ENCODE results near the gene VSTM4.
A peak's percentile ranks its signal among the peaks of the same experiment; 100 is the strongest.

VSTM4 gene

GRCh38 chr10:49007129-49007528 lies 108.2 kb downstream of the VSTM4 start:
- no peak for DNase-seq (ENCODE audit: low read depth, low spot score)

DNA sequence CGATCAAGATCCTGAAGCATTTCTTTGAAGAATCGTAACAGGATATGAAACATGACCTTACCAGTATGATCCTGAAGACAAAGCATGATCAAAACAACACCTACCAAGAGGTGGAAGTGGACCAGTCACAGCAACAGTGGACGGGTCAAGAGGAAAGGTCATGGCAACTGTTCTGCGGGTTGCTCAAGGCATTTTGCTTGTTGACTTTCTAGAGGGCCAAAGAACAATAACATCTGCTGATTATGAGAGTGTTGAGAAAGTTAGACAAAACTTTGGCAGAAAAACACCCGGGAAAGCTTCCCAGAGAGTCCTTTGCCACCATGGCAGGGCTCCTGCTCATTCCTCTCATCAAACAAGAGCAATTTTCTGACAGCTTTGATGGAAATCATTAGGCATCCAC lies 110.1 kb downstream of the VSTM4 start:
- no peak for DNase-seq (ENCODE audit: low read depth, low spot score)

DNA sequence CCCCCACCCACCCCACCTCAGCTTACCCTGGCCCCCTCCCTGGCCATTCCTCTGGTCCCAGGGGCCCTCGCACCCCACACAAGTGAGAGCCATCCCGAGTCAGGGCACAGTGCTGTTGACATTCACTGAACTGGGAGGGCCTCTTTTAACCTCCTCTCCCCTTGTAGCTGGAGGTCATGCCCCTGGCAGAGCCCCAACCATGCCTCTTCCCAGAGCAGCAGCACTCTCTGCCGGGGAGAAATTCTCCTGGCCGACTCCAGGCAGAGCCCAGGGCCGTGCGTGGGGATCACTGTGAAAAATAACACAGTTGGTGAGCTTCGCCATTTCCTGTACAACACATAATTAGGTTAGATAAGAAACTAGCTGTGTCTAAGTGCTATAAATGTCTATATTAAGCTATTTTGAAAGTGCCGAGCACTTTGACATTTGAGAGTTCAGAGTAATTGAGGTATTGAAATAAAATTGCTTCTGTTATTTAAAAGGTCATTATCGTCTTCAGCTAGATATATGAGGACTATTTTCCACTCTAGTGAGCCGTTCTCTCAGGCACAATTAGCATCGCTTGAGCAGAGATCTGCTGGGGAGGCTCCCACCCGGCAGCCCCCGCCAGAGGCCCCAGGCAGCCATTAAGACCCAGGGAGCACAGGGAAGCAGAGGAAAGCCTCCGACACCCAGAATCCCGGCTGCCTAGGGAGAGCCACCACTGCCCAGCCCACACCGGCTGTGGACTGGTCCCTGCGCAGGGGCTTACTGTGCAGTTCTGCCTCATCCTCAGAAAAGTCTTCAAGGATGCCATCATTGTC lies 113.3 kb downstream of the VSTM4 start:
- no peak for DNase-seq (ENCODE audit: low read depth, low spot score)

DNA sequence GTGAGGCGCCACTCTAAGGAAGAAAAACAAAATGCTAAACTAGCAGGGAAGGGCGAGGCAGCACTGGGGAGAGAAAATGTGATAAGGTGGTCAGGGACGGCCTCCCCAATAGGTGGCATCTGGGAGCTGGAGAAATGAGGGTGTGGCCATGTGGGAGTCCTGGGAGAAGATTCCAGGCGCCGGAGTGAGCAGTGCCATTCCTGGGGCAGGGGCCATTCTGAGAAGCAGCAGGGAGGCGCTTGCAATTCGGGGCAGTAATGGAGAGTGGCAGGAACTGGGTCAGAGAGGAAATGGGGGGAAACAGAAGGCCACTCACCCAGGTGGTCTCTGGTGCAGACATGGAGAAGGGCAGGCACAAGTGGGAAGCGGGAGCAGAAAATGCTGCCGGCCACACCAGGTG lies 113.9 kb downstream of the VSTM4 start:
- no peak for DNase-seq (ENCODE audit: low read depth, low spot score)

- no peak for DNase-seq (ENCODE audit: low read depth, low spot score)
Measured at GRCh38 chr10:49000437-49001398, 114.6 kb downstream of the VSTM4 start.

DNA sequence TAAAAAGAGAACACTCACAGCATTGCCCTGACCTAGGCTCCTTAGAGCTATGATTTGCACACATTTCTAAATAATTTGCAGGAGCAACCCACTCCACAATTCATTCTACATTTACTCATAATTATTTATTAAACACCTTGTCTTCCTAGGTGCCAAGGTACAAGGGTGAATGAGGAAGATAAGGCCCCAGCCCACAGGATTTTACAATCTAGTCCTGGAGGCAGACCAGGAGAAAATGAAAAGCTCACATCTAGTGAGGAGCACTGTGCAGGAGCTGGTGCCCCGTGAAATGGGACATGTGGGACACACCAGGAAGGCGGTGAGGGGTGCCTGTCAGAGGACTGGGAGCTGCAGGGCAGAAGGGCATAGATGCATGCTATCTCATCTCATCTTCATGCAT lies 116.0 kb downstream of the VSTM4 start:
- no peak for DNase-seq (ENCODE audit: low read depth, low spot score)

GRCh38 chr10:48996329-48996728 lies 119.0 kb downstream of the VSTM4 start:
- DNase-seq (ENCODE audit: low read depth, low spot score), result no peak

DNA sequence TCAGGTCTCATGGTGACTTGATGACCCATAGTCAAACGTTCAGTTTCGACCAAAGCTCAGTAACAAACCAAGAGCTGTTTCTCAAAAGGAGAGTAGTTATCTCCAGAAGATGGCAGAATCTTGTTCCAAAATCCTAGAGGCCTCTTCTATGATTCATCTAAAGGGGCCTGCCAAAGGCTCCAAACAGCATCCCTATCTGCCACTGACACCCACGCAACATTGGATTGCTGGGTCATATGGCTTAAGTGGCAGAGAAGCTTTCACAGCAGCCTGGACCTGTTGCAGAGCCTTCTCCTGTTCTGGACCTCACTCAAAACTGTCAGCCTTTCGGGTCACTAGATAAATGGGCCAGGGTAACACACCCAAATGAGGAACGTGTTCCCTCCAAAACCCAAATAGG lies 121.7 kb downstream of the VSTM4 start:
- no peak for DNase-seq (ENCODE audit: low read depth, low spot score)

- no peak for DNase-seq (ENCODE audit: low read depth, low spot score)
Measured at GRCh38 chr10:48990226-48990625, 125.1 kb downstream of the VSTM4 start.

DNA sequence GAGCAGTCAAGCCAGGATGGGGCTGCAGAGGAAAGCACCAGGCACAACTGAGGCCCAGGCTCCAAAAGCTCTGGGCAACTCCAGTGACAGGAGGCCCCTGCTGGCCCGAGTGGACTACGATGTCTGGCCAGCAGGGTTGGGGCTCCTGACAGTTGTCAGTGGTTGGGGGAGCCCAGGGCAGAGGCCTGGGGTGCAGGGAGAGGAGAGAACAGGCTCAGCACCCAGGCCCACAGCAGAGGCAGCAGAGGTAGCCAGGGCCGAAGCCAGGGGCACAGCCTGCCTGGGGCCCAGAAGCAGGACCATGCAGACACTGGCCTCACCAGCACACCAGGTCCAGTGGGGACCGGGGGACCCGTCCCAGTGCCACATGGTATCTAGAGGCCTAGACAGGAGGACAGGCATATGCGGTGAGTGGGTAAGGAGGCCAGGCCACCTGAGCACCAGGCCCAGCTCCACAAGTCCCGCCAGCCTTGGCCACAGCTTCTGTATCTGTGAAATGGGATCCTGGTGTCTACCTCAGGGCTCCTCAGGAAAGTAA lies 129.6 kb downstream of the VSTM4 start:
- no peak for DNase-seq (ENCODE audit: low read depth, low spot score)

GRCh38 chr10:48983648-48984351 lies 131.5 kb downstream of the VSTM4 start:
- DNase-seq (ENCODE audit: low read depth, low spot score), result no peak

GRCh38 chr10:48982584-48982983 lies 132.7 kb downstream of the VSTM4 start:
- DNase-seq (ENCODE audit: low read depth, low spot score), result no peak

GRCh38 chr10:48981310-48981907 lies 133.9 kb downstream of the VSTM4 start:
- peak; percentile 12 for DNase-seq (ENCODE audit: low read depth, low spot score)

- DNase-seq (ENCODE audit: low read depth, low spot score), result no peak
Measured at GRCh38 chr10:48978318-48978717, 137.0 kb downstream of the VSTM4 start.

DNA sequence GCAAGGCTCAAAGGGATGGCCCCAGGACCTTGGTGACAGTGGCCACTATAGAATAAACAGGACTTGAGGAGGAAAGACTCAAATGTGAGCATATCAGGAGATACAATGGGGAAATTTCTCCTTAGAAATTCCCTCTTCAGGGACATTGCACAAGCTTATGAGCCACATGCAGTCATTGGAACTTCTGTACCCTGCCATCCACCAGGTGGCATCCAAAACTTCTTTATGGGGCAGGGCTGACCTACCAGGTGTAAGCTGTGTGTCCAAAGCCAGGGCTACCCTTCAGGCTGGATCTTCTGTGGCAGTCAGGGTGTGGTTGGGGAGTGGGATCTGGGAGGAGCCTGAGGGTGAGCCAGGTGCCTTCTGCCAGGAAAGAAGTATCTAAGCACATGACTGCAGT lies 139.1 kb downstream of the VSTM4 start:
- DNase-seq (ENCODE audit: low read depth, low spot score), result no peak

GRCh38 chr10:48974510-48975156 lies 140.7 kb downstream of the VSTM4 start:
- no peak for DNase-seq (ENCODE audit: low read depth, low spot score)

GRCh38 chr10:48973065-48973464 lies 142.3 kb downstream of the VSTM4 start:
- no peak for DNase-seq (ENCODE audit: low read depth, low spot score)

- no peak for DNase-seq (ENCODE audit: low read depth, low spot score)
Measured at GRCh38 chr10:48970654-48971053, 144.7 kb downstream of the VSTM4 start.

GRCh38 chr10:48970046-48970445 lies 145.3 kb downstream of the VSTM4 start:
- no peak for DNase-seq (ENCODE audit: low read depth, low spot score)

DNA sequence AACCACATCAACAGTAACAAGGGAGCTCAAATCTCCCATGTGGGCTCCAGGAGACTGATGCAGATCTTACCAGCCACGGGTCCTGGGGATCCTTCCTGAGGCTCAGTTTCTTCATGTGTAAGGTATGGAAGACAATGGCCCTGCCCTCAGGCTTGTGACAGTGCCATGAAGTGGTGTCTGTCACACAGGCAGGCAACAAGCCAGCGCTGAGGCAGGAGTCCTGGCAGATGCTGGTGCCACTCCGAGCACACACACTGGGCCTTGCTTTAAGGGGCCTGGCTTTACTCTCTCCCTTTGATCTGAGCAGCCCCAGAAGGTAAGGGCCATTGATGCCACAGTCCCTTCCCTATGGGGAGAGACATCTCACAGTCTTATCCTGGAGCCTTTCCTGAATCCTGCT lies 147.3 kb downstream of the VSTM4 start:
- DNase-seq (ENCODE audit: low read depth, low spot score), result no peak

DNA sequence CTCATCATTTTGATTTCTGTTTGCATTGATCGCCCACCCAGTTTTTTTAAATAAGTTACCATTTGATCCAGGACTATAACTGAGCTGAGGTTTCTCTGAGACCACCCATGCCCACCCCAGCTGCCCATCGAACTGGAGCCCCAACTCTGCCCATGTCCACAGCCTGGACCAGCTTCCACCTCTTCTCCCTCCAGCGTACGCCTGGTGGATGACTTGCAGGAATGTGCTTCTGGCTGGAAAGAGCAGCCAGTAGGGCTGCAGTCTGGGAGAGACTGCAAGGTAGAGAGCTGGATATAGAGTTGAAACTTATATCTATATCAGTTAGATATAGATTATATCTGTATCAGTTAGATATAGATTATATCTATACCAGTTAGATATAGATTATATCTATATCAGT lies 149.9 kb downstream of the VSTM4 start:
- DNase-seq (ENCODE audit: low read depth, low spot score), result no peak
